Activated T-cell treated with anti-CD3 and anti-CD28 coated beads, Interleukin-2, amount 50 U/mL, for 48 hours (primary cell): ENCODE results near the gene COX4I1.
A peak's percentile ranks its signal among the peaks of the same experiment; 100 is the strongest.
"Not testable (repeated sequence)": the region's sequence is repeated elsewhere in the genome, so short reads cannot be mapped to it uniquely, and the experiment has no call there.

Experiments
- DNase-seq, 2 experiments: peaks; one replicate each; pipeline ENCODE4 v3.0.0-alpha.2; 2020

COX4I1 gene

DNA sequence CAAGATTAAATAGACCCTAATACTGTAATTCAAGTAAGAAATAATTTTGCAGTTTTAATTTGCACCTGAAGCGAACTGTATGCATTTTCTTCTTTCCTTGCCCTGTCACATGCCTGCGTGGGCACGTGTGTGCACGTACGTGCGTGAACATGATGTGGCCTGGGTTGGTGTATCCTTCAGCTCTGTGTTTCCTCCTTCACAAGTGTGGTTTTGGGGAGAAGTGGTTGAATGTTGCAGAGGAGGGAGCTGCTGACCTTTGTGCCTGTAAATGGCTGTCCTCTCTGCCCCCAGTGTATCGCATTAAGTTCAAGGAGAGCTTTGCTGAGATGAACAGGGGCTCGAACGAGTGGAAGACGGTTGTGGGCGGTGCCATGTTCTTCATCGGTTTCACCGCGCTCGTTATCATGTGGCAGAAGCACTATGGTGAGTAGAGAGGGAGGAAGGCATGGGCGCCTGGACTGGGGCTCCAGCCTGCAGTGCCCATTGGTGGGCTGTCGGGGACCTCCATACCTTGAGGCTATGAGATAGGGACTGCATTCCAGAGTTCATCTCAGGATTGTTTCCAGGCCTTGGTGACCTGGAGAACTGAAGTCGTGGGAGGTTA, 6.0 kb downstream of the COX4I1 start:
- DNase-seq, result no peak

DNA sequence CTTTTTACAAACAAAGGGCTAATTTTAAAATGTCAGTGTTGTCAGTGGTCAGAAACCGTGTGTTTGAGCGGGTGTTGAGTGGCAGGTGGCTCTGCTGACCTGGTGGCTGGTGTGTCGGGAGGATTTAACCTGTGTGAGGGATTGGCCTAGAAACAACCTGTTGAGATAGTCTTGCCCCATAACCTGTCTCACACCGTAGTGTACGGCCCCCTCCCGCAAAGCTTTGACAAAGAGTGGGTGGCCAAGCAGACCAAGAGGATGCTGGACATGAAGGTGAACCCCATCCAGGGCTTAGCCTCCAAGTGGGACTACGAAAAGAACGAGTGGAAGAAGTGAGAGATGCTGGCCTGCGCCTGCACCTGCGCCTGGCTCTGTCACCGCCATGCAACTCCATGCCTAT, 7.0 kb downstream of the COX4I1 start:
- no peak for DNase-seq

DNA sequence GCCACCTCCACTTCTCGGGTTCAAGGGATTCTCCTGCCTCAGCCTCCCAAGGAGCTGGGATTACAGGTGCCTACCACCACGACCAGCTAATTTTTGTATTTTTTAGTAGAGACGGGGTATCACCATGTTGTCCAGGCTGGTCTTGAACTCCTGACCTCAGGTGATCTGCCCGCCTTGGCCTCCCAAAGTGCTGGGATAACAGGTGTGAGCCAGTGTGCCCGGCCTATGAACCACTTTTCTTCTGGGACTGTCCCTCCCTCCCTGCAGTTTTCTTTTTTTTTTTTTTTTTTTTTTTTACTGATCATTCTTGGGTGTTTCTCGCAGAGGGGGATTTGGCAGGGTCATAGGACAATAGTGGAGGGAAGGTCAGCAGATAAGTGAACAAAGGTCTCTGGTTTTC, 7.8 kb downstream of the COX4I1 start:
- not testable (repeated sequence) for DNase-seq

DNA sequence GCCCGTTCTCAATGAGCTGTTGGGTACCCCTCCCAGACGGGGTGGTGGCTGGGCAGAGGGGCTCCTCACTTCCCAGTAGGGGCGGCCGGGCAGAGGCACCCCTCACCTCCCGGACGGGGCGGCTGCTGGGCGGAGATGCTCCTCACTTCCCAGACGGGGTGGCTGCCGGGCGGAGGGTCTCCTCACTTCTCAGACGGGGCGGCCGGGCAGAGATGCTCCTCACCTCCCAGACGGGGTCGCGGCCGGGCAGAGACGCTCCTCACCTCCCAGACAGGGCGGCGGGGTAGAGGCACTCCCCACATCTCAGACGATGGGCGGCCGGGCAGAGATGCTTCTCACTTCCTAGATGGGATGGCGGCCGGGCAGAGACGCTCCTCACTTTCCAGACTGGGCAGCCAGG, 8.6 kb downstream of the COX4I1 start:
- not testable (repeated sequence) for DNase-seq

DNA sequence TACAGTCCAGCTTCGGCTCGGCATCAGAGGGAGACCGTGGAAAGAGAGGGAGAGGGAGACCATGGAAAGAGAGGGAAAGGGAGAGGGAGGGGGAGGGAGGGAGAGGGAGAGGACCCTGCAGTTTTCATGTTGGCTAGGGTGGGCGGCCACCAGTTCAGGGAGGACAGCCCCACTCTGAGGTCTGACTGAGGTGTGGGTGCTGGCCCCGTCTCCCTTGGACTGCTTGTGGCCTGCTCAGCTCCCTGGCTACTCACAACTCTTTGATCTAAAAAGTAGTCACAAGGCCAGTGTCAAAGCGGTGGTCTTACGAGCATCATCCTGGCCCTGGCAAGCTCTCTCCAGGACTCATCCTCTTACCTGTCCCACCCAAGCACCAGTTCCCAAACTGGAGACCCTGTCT, 9.4 kb downstream of the COX4I1 start:
- DNase-seq, result no peak

DNA sequence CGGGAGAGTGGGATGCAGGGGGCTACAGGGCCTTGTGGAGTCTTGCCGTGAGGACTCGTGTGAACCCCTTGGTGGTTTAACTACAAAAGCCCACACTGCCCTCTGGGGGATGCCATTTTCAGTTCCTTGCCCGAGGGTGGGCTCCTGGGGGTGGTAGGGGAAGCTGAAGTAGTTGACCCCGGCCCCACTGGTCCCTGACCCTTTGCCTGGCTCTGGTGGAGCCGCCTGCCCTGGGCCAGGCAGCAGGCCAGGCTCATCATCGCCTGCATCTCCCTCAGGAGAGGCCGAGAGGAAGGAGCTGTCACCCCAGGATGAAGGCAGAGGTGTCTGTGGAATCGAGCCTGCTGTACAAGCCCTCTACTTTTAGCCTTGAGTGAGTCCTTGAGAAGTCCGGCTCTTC, 10.2 kb downstream of the COX4I1 start:
- DNase-seq, result no peak

DNA sequence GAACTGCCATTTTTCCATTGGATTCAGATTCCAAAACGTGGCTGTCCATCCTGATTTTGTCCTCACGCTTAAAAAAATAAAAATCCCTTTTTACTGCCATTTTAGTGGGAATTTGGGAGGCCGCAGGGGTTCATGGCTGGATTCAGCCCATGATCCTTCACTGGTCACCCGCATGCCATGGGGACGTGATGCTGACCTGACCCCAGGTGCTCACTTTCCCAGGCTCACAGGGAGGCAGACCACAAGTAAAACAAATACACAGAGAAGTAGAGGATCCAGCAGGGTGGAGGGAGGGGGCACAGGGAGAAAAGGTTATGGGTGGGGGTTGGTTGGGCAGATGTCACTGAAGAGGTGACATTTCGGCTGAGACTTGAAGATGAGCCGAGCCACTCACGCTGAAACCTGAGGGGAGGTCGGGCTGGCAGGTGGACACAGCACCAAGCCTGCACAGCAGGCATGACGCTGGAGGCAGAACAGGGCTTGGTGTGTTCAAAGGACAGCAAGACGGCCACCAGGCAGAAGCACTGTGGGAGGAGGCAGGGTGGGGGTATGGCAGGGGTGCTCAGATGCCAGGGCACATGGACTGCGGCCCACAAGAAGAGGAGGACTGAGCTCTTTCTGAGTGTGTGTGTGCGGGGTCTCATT, 10.7 kb downstream of the COX4I1 start:
- DNase-seq, result no peak

DNA sequence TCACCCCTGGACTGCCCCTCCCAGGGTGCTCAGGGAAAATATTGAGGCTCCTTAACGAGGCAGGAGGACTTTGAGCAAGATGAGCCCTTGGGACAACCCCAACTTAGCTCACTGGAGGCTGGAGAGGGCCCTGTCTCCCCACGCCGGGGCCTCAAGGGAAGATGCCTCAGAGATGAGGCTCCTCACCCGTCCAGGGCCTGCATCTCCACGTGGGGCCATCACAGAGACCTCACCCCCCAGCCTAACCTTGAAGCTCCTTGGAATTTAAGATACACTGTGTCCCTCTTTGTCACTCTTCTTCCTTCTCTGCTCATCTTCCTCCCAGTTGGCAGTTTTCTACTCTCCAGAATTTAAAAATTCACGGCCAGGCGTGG, 11.2 kb downstream of the COX4I1 start:
- no peak for DNase-seq

DNA sequence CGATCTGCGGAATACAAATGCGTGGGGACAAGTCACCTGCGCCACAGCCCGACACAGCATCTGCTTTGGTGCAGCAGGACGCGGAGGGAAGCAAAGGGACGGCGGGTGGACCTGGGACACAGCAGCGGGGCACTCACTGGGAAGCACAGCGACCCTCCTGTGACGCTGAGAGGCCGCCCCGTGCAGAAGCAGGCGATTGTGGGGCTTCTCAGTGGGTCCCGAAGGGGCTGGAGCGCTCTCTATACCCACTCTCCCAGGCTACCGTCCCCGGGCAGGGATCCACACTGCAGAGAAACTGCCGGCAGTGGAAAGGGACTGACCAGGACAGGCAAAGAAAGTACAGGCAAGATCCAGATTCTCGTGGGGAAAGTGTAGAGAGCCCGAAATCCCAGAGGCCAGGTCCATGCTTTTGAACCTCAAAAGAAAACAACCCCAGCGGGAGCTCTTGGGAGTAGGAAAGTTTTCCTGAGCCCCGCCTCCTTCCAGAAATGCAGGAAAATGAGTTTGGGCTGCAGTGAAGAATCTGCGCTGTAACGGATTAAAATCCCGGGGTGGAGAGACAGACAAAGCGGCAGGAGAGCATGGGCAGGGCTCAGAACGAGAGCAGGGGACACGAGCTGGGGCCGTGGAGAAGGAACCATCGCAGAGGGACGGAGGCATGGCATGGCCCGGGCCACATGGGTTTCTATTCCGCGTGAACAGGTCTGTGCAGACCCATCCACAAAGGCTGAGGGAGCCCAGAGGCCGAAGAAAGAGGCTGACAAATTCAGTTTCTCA, 12.7 kb downstream of the COX4I1 start:
- DNase-seq, result no peak

DNA sequence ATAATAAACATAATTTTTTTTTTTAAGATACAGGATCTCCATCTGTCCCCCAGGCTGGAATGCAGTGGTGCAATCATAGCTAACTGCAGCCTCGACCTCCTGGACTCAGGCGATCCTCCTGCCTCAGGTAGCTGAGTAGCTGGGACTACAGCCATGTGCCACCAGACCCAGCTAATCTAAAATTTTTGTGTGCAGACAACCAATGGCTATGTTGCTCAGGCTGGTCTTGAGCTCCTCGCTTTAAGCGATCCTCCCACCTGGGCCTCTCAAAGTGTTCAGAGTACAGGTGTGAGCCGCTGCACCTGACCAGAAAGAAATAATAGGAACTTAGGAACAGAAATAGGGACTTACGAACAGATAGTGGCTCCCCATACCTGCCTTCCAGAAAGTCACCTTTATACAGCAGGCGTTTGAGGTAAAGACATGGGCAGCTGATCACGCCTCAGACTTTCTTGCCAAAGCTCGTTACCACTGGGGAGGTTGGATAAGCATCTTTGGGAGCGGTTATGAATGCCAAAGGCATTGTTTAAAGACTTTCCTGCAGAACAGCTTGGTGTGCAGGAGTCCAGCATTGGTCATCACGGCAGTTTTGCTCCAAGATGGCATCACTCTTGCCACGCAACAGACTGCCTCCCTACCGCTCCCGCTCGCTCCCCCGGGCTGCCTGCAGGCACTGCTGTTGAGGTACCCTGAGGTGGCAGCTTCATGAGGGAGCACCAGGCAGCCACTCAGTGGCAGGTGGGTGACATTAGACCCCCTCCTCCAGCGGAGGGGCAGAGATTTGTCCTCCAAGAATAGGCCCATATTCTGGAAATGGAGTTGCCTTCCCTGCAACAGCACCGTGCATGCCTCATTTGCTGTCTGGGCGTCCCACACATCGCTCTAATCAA, 13.6 kb downstream of the COX4I1 start:
- no peak for DNase-seq

DNA sequence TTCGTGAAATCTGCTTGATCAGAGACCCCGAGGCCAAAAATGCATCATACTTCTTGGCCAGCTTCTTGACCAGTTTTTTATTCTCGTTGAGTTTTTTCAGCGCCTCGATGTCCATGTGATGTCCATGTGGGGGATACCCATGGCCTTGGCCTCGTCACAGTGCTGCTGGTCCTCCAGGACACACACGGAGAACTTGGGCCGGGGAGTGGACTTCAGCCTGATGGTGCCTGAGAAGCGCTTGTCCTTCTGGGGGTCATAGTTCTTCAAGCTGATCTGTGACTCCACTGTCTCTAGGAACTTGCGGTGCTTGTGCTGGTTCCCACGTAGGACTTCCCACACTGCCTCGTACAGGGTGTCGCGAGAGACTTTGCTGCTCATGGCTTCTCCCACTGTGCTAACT, 16.7 kb downstream of the COX4I1 start:
- no peak for DNase-seq

DNA sequence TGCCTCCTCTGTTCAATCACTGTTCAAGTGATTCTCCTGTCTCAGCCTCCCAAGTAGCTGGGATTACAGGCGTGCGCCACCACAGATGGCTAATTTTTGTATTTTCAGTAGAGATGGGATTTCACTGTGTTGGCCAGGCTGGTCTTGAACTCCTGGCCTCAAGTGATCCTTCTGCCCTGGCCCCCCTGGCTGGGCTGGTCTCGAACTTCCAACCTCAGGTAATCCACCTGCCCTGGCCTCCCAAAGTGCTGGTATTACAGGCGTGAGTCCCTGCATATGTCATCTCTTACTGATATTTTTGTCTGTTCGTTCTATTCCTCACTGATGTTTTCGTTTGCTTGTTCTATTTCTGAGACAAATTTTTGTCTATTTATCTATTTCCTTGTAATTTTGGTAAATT, 17.7 kb downstream of the COX4I1 start:
- DNase-seq, result not testable (repeated sequence)

DNA sequence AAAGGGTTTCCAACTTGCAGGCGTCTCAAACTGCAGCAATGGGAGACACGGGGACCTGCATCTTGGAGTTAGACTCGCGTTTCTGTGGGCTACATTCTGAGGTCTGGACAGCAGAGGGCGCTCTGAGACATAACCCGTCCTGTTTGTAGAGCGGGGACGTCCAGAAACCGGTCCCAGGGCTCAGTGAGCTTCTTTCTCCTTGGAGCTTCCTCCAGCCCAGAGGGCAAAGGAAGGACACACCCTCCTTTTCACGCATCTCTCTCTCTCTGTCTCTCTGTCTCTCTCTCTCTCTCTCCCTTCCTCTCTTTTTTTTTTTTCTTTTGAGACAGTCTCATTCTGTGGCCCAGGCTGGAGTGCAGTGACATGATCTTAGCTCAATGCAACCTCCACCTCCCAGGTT, 19.8 kb downstream of the COX4I1 start:
- peak; percentile 93 for DNase-seq

DNA sequence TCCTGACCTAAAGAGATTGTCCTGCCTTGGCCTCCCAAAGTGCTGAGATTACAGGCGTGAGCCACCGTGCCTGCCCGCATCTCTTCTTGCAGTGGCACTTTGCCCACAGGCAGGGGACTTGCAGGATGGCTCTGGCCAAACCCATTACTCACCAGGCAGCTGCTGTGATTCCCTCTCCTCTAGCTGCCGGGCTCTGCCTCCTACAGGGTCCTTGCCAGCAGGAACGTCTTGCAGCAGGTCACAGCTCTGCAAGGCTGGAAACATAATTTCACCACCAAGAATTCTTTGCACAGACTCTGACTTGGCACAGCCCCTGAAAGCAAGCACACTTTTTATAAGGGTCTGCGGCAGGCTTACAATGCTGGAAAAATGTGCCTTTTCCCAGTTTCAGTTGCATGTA, 20.3 kb downstream of the COX4I1 start:
- DNase-seq, result no peak

DNA sequence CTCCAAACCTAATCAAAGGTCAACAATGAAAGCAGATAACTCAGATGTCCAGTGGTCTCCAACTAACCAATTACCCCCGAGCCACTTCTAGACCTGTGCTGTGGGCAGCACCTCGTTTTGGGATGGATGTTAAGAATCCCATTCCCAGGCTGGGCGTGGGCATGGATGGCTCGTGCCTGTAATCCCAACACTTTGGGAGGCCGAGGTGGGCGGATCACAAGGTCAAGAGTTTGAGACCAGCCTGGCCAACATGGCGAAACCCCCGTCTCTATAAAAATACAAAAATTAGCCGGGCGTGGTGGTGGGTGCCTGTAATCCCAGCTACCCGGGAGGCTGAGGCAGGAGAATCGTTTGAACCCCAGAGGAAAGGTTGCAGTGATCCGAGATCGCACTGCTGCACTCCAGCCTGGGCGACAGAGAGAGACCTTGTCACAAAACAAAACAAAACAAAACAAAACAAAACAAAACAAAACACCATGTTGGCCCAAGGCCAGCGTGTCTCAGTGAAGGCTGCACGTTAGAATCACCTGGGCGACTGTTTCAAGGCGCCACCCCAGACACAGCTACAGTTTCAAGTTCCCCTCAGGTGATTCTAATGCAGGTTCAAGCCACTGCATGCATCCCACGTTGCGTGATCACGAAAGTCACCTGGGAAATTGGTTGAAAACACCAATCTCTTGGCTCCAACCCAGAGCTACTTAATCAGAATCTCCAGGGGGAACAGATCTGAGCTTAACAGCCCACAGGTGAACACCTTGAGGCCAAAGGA, 21.3 kb downstream of the COX4I1 start:
- no peak for DNase-seq

DNA sequence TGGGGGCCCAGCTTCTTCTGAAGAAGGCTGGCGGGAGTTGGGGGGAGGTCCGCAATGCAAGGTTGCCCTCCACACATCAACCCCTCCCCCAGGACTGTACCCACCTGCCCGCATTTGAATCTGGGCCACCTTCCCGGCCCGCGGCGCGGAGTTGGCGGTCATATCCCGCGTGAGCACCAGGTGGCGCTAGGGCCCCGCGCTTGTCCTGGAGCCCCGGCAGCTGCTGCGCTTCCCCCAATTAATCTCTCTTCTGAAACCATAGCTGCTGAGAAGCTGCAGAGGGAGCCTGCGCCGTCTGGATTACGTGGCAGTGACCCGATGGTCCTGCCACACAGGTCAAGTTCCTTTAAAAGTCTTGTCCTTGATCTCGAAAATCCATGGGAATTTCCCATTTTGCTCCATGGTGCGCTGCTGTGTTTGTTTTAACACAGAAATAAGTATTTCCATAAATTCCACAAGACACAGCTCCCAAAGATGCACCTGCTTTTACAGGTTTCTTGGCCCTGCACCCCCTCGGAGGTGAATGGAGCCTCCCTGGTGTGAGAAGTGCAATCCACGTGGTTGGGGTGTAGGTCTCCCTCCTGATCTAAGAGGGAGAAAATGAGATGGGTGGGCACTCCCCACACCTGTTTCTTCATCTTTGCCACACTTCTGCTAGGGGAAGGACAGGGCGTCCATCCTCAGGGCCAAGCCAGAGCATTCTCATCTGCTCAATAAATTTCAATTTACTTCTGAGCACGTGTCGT, 22.1 kb downstream of the COX4I1 start:
- peak; percentile 89 to 91 for DNase-seq

DNA sequence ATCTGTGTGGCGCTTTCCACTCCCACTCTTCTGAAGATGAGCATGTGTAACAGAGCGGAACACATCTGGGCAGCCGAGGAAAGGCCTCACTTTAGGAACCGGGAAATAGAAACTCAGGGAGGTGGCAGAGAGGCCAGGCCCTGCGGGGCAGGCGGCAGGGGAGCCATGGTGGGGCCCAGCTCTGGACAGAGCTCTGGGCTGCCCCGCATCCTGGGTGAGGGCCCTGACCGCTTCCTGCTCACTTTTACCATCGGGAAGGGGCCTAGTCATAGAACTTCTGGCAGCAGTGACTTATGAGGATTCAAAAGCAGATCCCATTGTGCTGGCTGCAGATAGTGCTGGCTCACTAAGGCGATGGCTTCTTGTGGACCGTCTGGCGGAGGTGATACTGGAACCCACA, 22.6 kb downstream of the COX4I1 start:
- no peak for DNase-seq

DNA sequence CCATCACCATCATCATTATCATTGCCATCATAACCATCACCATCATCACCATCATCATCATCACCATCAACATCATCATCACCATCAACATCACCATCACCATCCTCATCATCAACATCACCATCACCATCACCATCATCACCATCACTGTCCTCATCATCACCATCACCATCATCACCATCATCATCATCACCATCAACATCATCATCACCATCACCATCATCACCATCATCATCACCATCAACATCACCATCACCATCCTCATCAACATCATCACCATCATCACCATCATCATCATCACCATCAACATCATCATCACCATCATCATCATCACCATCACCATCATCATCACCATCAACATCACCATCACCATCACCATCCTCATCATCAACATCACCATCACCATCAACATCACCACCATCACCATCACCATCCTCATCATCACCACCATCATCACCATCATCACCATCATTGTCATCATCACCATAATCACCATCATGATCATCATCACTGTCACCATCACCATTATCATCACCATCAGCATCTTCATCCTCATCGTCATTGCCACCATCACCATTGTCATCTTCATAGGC, 23.9 kb downstream of the COX4I1 start:
- no peak for DNase-seq

DNA sequence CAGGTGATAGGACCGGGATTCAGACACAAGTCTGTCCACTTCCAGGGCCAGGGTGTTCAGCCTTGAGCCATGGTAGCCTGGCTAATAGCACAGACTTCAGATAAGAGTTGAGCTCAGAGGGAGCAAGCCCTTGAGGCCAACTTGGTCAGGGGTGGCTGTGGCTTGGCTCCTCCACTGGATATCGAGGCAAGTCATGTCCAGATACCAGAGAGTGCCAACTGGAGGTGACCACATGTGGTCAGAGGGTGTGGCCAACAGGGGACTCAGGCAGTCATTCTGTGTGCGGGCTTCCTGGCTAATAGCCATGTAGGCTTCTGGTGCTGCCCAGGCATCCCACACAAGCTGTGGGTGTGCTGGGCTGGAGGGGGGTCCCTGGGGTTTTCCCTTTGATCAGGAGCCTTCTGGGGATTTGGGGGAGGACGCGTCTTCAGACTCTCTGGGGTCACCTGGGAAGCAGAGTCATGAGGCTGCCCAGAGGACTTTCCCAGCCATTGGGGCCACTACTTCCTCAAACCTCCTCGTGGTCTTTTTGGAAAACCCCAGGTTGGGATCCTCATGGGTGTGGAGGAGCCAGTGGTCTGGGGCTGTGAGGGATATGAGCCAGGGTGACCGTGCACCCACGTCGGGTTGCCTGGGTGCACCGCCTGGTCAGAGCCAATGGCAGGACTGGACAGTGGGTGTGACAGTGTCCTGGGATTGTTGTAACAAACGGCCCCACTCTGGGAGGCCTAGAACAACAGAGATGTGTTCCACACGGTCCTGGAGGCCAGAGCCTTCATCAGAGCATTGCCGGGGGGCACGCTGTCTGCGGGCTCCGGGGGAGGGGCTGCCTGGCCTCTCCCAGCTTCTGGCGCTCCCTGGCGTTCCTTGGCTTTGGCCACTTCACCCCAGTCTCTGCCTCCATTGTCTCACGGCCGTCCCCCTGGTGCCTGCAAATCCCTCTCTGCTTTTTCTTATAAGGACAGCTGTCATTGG, 25.0 kb downstream of the COX4I1 start:
- DNase-seq, result no peak

DNA sequence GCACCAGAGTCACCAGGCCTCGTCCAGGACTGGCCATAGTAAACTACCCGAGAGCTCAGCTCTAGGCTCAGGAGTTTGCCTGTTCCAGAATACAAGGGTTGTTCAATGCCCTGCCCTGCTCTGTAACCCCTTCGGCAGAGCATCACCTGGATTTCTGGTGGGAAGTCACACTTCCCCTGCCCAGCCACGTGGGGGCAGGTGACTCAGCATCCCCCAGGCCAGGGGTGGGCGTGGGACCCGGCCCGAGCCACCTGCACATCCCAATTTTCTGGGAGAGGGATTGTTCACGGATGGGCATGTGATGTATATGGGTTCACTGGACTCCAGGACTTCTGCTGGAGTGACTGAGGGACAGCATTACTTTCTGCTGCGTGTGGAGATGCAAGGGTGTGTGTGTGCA, 25.8 kb downstream of the COX4I1 start:
- DNase-seq, result no peak
